ENCODE measurements around the gene TTC39C.

TTC39C gene

GRCh38 chr18:24080861-24081260, 66.3 kb downstream of the TTC39C start:
- TF ChIP-seq, protein P1, sequence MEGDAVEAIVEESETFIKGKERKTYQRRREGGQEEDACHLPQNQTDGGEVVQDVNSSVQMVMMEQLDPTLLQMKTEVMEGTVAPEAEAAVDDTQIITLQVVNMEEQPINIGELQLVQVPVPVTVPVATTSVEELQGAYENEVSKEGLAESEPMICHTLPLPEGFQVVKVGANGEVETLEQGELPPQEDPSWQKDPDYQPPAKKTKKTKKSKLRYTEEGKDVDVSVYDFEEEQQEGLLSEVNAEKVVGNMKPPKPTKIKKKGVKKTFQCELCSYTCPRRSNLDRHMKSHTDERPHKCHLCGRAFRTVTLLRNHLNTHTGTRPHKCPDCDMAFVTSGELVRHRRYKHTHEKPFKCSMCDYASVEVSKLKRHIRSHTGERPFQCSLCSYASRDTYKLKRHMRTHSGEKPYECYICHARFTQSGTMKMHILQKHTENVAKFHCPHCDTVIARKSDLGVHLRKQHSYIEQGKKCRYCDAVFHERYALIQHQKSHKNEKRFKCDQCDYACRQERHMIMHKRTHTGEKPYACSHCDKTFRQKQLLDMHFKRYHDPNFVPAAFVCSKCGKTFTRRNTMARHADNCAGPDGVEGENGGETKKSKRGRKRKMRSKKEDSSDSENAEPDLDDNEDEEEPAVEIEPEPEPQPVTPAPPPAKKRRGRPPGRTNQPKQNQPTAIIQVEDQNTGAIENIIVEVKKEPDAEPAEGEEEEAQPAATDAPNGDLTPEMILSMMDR (conservative IDR thresholded peaks at IDR 0.05), result no peak
- no peak overlapping the region for H3K27ac ChIP-seq

DNA sequence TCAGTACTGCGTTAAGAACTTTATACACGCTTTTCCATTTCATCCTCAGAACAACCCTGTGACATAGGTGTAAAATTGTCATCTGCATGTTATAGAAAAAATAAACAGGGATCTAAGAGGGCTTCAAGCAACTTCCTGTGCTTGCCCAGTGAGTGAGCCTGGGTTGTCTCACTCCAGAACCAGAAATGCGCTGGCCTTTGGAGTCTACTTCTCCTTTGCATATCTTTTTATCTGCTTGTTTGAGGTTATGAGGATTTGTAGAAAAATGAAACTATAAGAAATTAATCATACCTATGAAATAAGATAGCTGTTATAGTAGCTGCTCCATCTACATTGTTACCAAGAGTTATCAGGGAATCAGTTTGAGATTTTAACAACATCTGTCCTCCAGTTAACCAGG, 69.0 kb downstream of the TTC39C start:
- H3K27ac ChIP-seq, result no peak overlapping the region

DNA sequence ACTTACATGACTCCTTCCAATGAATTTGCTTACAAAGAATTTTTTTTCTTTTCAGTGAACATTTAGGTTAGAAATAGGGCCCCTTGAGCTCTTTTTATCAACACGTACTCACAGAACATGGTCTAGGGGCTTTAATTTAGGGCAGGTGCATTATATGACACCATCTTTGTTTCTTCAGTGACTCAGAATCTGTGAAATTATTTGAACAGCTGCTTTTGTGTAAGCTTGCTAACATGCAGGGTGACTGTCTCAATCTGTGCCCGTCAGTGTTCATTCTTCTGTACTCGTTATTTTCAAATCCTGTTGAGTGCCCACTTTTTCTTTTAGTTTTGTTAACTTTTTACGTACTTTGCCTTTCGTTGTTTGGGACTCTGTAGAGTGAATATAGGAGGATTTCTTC, 71.5 kb downstream of the TTC39C start:
- TF ChIP-seq, protein P1 (conservative IDR thresholded peaks at IDR 0.05), result no peak
- no peak overlapping the region for H3K27ac ChIP-seq

More for the DNA sequence above, 69.0 kb downstream of the TTC39C start:
- TF ChIP-seq, protein P1 (conservative IDR thresholded peaks at IDR 0.05), result no peak

DNA sequence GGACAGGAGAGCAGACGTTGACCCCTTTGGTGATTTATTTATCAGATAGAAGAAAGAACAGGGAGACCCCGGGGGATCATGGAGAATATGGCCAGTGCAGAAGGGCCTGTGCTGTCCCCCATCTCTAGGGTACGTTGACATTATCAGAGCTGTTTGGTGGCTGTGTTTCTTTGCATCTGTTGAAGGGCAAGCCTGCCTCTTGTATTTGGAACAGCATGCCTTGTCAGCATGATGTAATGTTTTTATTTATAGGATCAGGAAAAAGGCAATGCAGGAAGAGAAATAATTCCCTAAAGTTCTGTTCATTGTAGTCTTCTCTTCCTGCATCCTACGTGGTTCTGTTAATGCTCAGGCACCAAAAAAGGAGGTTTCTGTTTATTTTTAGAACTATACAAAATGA, 74.5 kb downstream of the TTC39C start:
- TF ChIP-seq, protein P1 (conservative IDR thresholded peaks at IDR 0.05), result no peak
- no peak overlapping the region for H3K27ac ChIP-seq

DNA sequence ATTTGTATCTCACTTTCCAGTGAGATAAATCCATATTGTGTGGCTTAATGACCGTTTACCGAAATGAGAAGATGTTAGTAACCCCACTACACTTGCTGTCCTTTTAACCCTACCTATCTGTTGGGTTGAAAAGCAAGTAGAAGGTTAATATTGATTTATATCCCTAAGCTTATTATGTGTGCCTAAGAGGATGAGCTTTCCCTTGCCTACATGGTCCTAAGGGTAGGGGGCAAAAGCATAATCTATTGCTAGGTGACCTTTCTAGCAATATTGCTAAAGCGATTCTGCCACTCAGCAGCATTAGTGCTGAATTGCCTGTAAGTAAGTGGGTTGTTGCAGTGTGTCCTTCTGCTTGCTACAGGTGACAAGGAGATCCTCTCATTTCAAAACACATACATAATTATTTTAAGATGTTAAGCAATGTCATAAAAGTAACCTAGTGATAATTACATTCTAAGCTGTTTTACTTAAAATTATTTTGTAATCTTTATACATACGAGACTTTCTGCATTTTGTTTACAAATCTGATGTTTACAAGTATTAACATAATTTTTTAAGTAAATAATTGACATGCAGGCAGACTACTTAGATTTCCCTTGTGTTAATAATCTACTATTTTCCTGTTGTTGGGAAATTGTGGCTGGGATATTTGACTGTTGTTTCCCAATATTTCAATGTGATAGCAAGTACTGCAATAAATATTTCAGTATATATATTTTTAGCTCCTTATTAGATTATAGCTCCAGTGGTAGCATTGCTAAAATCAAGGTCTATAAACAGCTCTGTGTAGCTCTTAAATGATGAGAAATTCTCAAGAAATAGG, 75.2 kb downstream of the TTC39C start:
- no peak overlapping the region for H3K27ac ChIP-seq
- TF ChIP-seq, protein P1 (conservative IDR thresholded peaks at IDR 0.05), result no peak

GRCh38 chr18:24090876-24091275, 76.3 kb downstream of the TTC39C start:
- no peak overlapping the region for H3K27ac ChIP-seq
- TF ChIP-seq, protein P1 (conservative IDR thresholded peaks at IDR 0.05), result no peak

GRCh38 chr18:24094561-24094960, 80.0 kb downstream of the TTC39C start:
- no peak overlapping the region for H3K27ac ChIP-seq
- TF ChIP-seq, protein P1 (conservative IDR thresholded peaks at IDR 0.05), result no peak
